ENCODE results near the gene GTF2F1.
"Not testable (repeated sequence)": the region's sequence is repeated elsewhere in the genome, so short reads cannot be mapped to it uniquely, and the experiment has no call there.

Gene GTF2F1, protein sequence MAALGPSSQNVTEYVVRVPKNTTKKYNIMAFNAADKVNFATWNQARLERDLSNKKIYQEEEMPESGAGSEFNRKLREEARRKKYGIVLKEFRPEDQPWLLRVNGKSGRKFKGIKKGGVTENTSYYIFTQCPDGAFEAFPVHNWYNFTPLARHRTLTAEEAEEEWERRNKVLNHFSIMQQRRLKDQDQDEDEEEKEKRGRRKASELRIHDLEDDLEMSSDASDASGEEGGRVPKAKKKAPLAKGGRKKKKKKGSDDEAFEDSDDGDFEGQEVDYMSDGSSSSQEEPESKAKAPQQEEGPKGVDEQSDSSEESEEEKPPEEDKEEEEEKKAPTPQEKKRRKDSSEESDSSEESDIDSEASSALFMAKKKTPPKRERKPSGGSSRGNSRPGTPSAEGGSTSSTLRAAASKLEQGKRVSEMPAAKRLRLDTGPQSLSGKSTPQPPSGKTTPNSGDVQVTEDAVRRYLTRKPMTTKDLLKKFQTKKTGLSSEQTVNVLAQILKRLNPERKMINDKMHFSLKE

GRCh38 chr19:6393074-6393982 lies at the start of gene GTF2F1:
Gene GTF2F1, minus strand, starts transcription at chr19:6393164. Its CDS starts 169 bp downstream, at chr19:6392995.
- H3K4me3 ChIP-seq (ENCODE audit: low read depth, low read length): peak within 1 kb of the TSS; percentile 94

- H3K4me3 ChIP-seq (ENCODE audit: low read depth, low read length): no peak overlapping the region
Measured at GRCh38 chr19:6442087-6442688, 49.2 kb upstream of the GTF2F1 start.

- no peak overlapping the region for H3K4me3 ChIP-seq (ENCODE audit: low read depth, low read length)
Measured at GRCh38 chr19:6440905-6441304, 47.9 kb upstream of the GTF2F1 start.

DNA sequence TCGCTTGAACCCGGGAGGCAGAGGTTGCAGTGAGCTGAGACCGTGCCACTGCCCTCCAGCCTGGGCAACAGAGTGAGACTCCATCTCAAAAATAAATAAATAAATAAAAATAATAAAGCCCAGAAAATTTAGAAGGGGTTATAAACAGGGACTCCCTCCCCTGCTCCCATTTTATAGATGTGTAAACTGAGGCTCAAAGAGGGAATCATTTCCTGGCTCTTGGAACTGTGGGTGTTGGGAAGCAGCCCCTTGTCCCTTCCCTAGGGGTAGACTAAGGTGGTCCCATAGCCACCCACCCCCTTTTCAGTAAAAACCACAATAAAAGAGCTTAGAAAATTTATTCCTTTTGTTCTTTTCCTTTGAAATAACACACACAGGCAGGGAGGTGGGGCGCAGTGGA lies 46.8 kb upstream of the GTF2F1 start:
- H3K4me3 ChIP-seq (ENCODE audit: low read depth, low read length): no peak overlapping the region

DNA sequence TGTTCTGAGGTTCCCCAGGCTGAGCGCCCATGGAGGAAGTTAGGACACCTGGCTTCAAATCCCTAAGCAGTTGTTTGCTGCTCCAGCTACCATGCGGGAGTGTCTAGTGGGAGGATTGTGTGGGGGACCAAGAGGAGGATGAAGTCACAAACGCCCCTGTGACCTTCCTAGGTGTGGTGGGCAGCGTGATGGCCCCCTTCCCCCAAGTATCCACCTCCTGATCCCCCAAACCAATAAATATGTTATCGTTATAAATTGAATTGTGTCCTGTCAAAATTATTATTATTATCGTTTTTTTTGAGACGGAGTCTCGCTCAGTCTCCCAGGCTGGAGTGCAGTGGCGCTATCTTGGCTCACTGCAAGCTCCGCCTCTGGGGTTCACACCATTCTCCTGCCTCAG lies 40.7 kb upstream of the GTF2F1 start, which contains the start of gene SLC25A41:
Gene SLC25A41, minus strand, starts transcription at position 101 of the 400 bp plus-strand sequence. Its CDS starts 70 bp downstream, at position 31.
- H3K4me3 ChIP-seq (ENCODE audit: low read depth, low read length): no peak within 1 kb of the TSS

DNA sequence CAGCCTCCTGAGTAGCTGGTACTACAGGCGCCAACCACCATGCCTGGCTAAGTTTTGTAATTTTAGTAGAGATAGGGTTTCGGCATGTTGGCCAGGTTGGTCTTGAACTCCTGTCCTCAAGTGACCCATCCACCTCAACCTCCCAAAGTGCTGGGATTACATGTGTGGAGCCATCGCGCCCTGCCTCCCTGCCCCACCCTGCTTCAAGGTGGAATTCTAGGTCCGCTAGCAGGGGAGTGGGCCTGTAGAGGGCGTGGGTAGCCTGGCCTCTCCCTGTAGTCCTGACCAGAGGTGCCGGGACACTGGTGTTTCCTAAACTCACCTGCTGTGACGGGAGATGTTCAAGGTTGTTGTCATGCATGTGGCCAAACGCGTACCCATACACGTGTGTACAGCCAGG lies 40.2 kb upstream of the GTF2F1 start:
- no peak overlapping the region for H3K4me3 ChIP-seq (ENCODE audit: low read depth, low read length)

DNA sequence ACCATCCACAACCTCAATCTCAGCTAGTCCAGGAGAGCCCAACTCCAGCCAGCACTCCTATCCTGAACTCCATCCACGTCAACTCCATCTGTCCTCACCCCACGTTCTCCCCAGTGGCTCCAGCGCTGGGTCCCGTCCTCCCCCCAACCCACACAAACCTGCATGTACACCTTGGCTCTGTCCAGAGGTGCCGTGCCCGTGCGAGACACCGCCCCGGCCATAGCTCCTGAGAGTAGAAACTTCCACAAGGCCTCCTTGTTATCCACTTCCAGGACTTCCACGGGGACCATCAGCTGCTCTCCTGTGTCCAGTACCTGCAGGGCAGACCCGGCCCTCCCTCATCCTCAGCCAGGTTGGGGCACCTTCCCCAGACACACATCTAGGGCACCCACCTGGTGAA lies 38.9 kb upstream of the GTF2F1 start:
- H3K4me3 ChIP-seq (ENCODE audit: low read depth, low read length): no peak overlapping the region

GRCh38 chr19:6429419-6430221 lies 36.7 kb upstream of the GTF2F1 start:
- no peak overlapping the region for H3K4me3 ChIP-seq (ENCODE audit: low read depth, low read length)

DNA sequence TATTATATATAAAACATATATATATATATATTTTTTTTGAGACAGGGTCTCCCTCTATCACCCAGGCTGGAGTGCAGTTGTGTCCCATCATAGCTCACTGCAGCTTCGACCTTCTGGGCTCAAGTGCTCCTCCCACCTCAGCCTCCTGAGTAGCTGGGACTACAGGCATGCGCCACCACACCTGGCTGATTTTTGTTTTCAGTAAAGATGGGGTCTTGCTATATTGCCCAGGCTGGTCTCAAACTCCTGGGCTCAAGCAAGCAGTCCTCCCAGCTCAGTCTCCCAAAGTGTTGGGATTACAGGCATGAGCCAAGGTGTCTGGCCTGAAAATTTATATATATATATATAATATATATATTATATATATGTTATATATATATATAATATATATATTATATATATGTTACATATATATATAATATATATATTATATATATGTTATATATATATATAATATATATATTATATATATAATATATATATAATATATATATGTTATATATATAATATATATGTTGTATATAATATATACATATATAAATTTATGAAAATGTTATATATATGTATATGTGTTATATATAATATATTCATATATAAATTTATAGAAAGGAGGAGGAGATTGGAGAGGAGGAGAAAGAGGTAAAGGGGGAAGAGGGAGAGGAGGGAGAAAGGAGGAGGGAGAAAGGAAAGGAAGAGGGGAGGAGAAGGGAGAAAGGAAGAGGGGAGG lies 35.9 kb upstream of the GTF2F1 start:
- H3K4me3 ChIP-seq (ENCODE audit: low read depth, low read length): not testable (repeated sequence)

DNA sequence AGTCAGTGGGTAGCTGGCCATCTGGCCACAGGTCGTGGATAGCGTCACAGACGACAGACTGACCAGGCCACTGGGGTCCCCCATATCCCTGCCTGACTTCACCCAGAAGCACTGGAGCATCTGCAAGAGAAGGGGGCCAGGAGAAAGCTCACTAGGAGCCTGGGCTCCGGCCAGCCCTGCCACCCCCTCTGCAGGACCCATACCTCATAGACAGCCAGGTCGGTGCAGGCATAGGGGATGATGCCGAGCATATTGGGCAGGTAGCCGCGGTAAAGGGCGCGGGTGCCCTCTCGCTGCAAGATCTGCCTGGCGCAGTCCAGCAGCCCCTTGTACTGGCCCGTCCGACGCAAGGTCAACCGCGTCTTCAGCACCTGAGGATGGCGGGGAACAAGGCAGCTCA lies 34.2 kb upstream of the GTF2F1 start:
- H3K4me3 ChIP-seq (ENCODE audit: low read depth, low read length): no peak overlapping the region

DNA sequence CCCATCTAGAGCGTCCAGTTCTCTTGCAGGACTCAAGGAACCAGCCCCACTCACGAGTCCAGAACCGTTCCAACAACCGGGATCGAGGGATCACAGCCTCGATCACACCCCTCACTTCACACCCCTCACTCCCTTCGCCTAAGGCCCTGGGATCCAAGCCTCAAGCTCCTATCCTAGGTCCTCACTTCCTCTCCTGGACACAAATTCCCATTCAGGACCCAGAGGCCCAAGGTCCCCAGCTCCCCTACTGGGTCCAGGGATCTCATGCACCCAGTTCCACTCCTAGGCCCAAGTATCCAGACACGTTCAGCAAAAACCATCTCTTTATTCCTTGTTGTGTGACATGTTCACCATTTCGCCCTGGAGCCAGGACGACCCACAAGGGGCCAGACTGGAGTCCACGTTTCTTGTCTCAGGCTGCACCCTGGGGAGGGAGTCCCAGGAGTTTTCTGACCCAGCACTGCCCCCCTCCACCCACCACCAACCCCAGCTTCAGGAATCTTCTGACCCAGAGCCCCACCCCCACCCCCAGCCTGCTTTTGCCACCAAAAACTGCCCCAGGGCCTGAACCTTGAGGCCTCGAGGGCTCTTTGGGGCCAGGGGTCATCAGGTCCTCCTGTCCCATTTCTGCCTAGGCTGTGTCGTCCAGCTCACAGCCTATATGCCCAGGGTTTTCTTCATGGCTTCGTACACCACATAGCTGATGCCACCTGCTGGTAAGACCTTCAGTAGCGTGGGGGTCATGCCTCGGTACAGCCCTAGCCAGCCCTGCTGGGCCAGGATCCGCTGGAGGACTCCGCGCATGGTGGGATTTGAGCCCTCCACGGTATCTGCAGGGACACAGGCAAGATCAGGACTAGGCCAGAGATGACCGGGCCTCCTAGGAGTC lies 33.0 kb upstream of the GTF2F1 start:
- no peak overlapping the region for H3K4me3 ChIP-seq (ENCODE audit: low read depth, low read length)

DNA sequence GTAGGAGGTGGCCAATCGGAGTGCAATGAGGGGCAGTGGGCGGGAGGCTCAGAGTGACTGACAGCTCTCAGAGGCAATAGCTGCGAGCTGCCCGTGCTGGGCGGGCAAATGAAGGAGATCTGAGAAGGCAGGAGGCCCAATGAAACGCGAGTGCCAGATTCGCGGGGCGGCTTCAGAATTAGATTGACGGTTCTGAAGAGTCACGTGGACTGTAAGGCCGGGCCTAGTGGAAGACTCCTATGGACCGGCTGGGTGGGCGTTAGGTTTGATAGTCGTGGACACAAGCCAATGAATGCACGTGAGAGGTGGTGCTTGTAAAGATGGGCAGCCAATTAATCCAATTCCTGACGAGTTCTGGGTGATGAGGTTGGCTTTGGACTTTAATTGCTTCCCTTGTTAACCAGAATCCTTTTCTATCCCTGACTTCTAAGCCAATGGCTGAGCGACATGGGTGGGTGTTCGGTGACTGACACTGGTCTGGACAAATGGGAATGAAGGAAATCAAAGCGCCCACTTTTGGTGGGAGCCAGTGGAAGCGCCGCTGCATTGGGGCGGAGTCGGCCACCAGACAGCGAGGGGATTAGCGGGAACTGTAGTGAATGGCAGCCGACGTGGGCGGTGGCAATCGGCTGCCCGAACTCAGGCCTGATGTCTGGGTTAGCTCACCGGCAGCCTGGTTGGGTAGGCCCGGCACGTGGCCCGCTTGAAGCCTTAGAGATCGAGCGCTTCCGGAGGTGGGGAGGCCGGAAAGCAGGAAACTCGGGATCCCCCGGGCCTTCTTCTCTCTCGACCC lies 32.2 kb upstream of the GTF2F1 start:
- no peak overlapping the region for H3K4me3 ChIP-seq (ENCODE audit: low read depth, low read length)

- peak within 1 kb of the TSS; percentile 97 for H3K4me3 ChIP-seq (ENCODE audit: low read depth, low read length)
Measured at GRCh38 chr19:6424195-6424938, 31.4 kb upstream of the GTF2F1 start, which contains the start of gene KHSRP. Gene KHSRP, minus strand, starts transcription at chr19:6424811. Its CDS starts 110 bp downstream, at chr19:6424701.

- peak overlapping the region; percentile 97 for H3K4me3 ChIP-seq (ENCODE audit: low read depth, low read length)
Measured at GRCh38 chr19:6423499-6424194, 30.7 kb upstream of the GTF2F1 start.

- no peak overlapping the region for H3K4me3 ChIP-seq (ENCODE audit: low read depth, low read length)
Measured at GRCh38 chr19:6421075-6422014, 28.4 kb upstream of the GTF2F1 start.

Measured in iPS-11a (cell line).